Measurements from ENCODE around the gene CA12.
"Not testable (repeated sequence)": the region's sequence is repeated elsewhere in the genome, so short reads cannot be mapped to it uniquely, and the experiment has no call there.

The CA12 gene

GRCh38 chr15:63357061-63357460, 24.6 kb downstream of the CA12 start:
- DNase-seq (ENCODE audit: low read depth in 2 of 2) = no peak

- DNase-seq (ENCODE audit: low read depth in 2 of 2) = no peak
Observed at GRCh38 chr15:63354821-63355650, 26.6 kb downstream of the CA12 start.

GRCh38 chr15:63353887-63354286, 27.8 kb downstream of the CA12 start:
- no peak for DNase-seq (ENCODE audit: low read depth in 2 of 2)

- DNase-seq (ENCODE audit: low read depth in 2 of 2) = no peak
Observed at GRCh38 chr15:63353261-63353660, 28.4 kb downstream of the CA12 start.

DNA sequence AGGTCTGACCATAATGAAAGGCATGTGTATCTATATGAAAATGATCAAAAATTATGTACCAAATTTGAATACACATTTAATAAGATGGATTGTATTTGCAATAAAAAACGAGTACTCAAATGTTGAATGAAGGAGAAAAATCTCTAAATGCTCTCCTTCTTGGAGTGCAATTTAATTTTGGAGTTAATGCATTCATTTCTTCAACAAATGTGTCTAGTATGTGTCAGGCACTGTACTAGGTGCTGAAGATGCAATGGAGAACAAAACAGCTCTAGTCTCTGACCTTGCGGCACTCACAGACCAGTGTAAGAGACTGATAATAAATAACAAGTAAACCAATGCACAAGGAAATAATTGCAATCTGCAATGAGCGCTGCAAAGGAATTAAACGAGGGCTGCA, 28.8 kb downstream of the CA12 start:
- DNase-seq (ENCODE audit: low read depth in 2 of 2) = no peak

- no peak for DNase-seq (ENCODE audit: low read depth in 2 of 2)
Observed at GRCh38 chr15:63351170-63351569, 30.5 kb downstream of the CA12 start.

DNA sequence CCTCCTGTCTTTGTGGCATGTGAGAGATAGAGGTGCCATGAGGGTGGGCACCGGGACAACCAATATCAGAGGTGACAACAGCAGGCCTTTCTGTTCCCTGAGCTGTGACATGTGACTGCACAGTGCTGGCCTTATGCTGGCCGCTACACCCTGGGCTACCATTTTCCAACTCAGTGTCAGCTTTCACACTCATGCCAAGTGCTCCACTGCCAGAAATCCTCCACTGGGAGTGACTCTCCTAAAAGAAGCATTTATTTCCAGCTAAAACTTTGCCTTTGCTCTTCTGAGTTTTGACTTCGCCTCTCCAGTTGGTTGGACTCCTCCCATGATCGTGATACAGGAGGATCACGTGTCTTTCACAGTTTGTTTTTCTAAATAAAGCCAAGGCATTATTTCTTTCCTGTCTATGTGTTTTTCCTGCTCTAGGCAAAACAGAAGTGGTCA, 31.4 kb downstream of the CA12 start:
- no peak for DNase-seq (ENCODE audit: low read depth in 2 of 2)

DNA sequence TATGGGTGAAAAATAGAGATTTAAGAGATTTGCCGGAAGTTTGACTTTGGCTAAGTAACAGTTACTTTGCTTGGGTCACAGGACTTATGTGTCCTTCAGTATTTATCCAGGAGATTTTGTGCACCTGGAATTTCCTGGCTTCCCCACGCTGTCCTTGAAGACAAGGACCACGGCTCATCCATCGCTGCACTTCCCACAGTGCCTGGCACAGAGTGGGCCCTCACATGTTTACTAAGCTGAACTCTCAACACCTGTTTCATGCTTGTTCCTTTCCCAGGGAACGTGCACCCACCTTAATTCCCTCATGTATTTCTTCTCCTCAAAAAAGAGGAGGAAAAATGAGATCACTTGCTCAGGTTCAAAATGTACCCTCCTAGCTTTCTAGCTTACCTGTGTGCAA, 32.0 kb downstream of the CA12 start:
- no peak for DNase-seq (ENCODE audit: low read depth in 2 of 2)

DNA sequence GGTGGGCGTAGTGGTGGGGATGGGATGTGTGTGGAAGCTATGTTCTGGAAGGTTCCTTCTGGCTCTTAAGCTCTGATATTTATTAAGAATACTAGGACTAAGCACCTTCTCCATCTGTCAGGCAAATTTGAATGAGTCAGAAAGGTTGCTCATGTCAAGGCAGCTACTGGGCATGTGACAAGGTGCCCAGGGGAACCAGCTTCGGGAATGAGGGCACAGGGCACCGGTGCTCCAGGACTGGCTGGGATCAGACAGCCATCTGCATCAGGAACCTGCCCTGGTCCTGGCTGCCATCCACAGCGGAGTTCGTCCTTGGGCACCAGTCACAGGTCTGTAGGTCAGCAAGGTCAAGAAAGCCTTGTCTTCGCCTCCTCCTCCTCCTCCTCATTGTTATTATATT, 32.5 kb downstream of the CA12 start:
- no peak for DNase-seq (ENCODE audit: low read depth in 2 of 2)

- no peak for DNase-seq (ENCODE audit: low read depth in 2 of 2)
Observed at GRCh38 chr15:63348392-63348791, 33.3 kb downstream of the CA12 start.

GRCh38 chr15:63347074-63347857, 34.4 kb downstream of the CA12 start:
- DNase-seq (ENCODE audit: low read depth in 2 of 2) = no peak

DNA sequence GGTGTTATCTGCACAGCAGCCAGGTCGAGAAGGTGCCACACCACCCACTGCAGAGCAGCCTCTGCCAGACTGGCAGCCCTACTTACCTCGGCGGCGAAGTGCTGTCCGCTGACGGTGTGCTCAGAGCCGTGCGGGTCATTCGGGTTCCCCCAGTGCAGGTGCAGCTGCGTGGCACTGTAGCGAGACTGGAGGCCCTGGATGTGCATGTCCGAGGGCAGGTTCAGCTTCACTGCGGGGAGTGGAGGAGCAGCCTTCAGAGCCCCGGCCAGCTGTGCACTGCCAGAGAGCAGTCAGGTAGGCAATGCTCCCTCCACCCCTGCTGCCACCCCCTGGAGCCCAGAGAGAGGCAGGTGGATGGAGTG, 36.3 kb downstream of the CA12 start:
- no peak for DNase-seq (ENCODE audit: low read depth in 2 of 2)

GRCh38 chr15:63344731-63345390, 36.8 kb downstream of the CA12 start:
- no peak for DNase-seq (ENCODE audit: low read depth in 2 of 2)

DNA sequence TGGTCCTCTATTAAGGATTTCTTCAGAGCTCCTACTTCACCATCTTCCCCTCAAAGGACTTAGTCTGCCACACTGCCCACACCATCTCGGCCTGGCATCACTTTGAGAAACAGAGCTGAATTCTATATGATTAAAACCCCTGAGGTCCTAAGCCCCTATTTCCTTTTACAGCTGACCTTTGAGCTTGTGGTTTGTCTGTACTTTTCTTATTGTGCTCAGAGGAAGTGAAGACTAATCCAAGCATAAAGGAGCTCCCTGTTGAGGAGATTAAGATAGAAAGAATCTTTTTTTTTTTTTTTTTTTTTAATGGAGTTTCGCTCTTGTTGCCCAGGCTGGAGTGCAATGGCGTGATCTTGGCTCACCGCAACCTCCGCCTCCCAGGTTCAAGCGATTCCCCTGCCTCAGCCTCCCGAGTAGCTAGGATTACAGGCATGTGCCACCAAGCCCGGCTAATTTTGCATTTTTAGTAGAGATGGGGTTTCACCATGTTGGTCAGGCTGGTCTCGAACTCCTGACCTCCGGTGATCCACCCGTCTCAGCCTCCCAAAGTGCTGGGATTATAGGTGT, 38.6 kb downstream of the CA12 start:
- DNase-seq (ENCODE audit: low read depth in 2 of 2) = not testable (repeated sequence)

- DNase-seq (ENCODE audit: low read depth in 2 of 2) = no peak
Observed at GRCh38 chr15:63341898-63342297, 39.7 kb downstream of the CA12 start.

GRCh38 chr15:63340878-63341277, 40.8 kb downstream of the CA12 start:
- DNase-seq (ENCODE audit: low read depth in 2 of 2) = no peak

- DNase-seq (ENCODE audit: low read depth in 2 of 2) = no peak
Observed at GRCh38 chr15:63340353-63340752, 41.3 kb downstream of the CA12 start.

DNA sequence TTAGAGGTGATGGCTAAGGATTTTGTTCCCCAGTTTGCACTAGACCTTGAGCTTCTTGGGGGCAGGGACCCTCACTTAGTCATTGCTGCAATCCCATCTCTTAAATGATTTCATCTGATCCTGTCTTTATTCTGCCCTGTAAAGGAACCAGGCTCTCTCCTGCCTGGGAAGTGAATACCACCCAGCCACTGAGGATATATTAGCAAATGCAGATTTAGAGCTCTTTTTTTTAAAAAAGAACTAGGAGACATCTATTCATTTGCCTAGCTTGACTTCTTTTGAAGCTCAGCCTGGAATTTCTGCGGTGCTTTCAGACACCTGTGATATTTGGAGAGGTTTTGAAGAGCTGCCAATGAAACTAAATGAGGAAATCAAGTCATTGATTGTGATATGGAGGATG, 41.8 kb downstream of the CA12 start:
- DNase-seq (ENCODE audit: low read depth in 2 of 2) = no peak

- DNase-seq (ENCODE audit: low read depth in 2 of 2) = no peak
Observed at GRCh38 chr15:63339006-63339766, 42.5 kb downstream of the CA12 start.

DNA sequence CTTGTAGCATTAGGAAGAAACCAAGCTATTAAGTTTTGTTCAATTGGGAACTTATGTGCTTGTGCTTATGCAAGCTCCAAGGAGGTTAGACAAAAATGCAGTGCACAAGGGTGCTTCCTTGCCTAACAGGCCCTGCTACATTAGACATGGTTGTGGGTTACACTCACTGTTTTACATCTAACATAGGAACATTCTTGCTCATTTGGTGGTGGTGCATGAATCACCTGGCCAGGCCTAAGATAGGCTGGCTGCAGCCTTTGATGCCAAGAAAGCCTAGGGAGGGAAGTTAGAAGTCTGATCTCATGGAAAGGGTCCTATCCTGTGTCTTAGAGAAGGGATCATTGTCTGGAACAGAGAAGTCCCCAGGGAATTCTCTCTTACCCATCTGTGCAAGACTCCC, 43.5 kb downstream of the CA12 start:
- no peak for DNase-seq (ENCODE audit: low read depth in 2 of 2)

DNA sequence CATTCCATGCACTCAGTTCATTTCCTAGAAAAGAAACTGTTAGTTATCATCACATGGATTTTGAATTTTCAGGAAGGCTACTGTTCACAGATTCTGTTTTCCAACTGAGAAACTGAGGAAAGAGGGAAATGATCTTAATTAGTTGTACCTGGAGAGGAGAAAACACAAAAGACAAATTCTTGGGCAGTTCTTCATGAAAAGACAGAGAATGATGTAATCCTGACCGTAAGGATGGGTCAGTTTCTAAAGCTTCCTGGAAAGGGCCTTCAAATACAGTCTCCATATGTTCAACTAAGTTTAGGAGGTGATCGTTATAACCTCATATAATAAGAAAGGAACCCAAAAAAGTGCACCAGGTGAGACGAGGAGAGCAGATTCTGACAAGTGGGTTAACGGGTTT, 44.6 kb downstream of the CA12 start:
- no peak for DNase-seq (ENCODE audit: low read depth in 2 of 2)

Measured in stimulated activated CD4-positive, alpha-beta T cell treated with anti-CD3 and anti-CD28 coated beads, Interleukin-1b, Interleukin-23, amount 100 ng/mL, for 1 hour (primary cell).